ENCODE data around the gene CD276.
"Not testable (repeated sequence)": the region's sequence is repeated elsewhere in the genome, so short reads cannot be mapped to it uniquely, and the experiment has no call there.

Gene CD276

DNA sequence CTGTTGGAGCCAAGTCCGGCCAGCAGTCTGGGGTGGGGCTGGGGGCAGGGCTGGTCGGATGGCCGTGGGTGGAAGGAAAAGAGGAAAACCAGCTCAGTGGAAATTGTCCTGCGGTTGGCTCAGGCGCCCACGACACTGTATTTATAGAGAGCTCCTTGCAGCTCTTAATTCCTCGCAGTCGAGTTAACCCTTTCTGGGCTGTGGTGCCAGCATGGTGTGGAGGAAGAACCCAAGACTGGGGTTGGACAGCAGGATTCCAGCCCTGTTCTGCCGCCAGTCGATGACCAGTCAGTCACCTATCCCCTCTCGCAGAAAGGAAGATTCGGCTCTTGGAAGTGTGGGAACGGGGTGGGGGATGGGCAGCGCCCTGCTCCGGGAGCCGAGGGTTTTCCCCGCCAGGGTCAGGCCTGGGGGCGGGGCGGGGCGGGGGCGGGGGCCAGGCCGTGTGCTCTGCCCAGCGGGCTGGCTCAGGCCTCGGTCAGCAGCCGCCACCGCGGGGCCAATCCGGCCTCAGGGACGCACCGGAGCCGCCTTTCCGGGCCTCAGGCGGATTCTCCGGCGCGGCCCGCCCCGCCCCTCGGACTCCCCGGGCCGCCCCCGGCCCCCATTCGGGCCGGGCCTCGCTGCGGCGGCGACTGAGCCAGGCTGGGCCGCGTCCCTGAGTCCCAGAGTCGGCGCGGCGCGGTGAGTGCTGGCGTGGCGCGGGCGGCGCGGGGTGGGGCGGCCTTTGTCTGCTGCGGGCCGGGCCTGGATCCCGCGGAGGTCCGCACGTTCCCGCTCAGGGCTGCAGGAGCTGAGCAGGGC is at the start of gene CD276:
TSS of gene CD276 (plus strand) at position 607 of the 804 bp plus-strand sequence. CDS start 15,257 bp downstream, outside the sequence.
- DNase-seq: no peak

- no peak for DNase-seq
Observed at GRCh38 chr15:73637527-73637926, 46.7 kb upstream of the CD276 start.

DNA sequence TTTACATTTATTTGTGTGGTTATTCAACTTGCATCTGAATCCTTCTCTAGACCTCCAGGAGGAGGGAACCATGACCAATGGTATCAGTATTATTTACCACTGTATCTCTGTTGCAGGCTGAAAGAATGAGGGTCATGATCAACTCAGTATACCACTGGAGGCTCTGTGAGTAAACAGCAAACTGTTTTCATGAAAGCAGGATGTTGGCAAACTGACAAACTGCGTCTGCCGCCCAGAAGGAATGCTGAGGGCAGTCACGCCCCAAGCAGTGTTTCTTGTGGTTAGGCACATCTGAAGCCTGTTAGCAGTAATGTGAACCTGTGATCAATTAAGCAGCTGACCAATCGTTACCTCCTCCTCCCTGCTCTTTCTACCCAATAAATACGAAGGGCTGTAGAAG is 44.7 kb upstream of the CD276 start:
- DNase-seq: not testable (repeated sequence)

DNA sequence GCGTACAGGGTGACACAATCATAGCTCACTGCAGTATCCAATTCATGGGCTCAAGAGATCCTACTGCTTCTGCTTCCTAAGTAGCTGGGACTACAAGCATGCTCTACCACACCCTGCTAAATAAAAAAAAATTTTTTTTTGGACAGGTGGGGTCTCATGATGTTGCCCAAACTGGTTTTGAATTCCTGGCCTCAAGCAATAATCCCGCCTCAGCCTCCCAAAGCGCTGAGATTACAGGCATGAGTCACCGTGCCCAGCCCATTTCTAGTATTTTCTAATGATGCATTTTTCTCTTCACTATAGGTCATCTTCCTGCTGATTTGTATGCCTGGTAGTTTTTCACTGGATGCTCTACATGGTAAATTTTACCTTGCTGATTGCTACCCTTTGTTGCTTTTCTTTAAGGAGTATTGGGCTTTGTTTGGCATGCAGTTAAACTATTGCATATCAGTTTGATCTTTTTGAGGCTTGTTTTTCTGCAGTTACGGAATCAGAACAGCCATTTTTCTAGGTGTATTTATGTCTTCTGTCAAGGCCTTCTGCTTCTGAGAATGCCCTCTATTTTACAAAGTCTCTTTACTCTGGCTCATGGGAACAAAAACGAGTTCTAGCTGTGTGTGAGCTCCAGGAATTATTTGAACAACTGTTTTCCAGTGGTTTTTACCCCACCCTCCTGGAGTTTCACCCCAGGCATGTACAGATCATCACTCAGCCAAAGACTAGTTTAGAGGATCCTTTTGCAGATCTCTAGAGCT is 36.7 kb upstream of the CD276 start:
- no peak for DNase-seq

DNA sequence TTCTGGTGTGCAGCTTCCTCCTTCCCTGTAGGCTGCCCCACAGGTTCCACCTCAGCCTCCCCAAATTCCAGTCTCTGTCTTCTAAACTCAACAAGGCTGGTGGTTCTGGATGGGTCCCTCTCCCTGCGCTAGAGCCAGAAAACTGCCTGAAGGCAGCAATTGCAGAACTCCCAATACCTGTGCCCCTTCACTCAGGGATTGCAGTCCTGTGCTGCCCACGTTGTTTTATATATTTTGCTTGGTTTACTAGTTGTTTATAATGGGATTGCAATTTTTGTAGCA is 36.2 kb upstream of the CD276 start:
- DNase-seq: no peak

GRCh38 chr15:73650416-73651126 is 33.6 kb upstream of the CD276 start:
- no peak for DNase-seq

DNA sequence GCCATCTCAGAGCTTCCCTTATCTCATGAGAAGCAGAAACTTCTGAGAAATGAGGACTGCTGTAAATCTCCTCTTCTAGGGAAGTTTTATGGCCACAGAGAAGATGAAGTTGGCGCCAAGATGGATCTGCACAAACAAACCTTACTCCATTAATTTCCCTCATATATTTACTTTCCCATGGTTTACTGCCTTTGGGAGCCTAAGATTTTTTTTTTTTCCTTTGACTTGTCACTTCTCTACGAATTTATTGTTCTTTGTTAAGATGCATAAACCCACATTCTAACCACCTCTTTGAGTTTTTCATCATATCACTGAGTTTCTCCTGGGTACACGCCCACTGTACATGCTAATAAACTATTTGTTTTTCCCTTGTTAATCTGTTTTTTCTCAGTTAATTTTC is 29.5 kb upstream of the CD276 start:
- no peak for DNase-seq

GRCh38 chr15:73655724-73656123 is 28.5 kb upstream of the CD276 start:
- DNase-seq: no peak

DNA sequence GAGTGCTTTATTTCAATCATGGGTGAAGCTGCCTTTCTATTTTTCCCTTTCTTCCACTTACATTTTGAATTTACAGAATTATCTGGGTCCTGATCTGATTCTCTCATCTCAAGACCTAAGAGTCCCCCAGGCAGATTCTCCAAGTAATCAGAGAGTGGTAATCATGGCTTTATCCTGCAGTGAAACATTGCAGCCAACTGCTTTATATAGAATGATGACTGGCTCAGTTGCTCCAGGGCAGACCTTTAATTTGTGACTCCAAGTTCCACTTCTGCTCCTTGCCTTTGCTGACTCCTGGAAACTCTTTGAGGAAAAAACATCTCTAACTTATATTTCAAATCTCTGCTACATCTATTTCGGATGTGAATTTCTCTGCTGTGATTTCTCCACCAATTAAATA is 25.5 kb upstream of the CD276 start:
- DNase-seq: no peak

GRCh38 chr15:73660455-73660854 is 23.7 kb upstream of the CD276 start:
- DNase-seq: no peak

DNA sequence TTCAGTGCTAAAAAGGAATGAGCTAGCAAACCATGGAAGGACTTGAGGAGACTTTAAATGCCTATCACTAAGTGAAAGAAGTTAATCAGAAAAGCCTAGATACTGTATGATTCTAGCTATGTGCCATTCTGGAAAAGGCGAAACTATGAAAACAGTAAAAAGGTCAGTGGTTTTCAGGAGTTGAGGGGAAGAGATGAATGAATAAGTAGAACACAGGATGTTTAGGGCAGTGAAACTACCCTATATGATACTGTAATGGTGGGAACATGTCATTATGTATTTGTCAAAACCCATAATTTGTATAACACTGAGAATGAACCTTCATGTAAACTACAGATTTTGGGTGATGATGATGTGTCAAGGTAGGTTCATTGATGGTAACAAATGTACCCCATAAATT is 9.6 kb upstream of the CD276 start:
- no peak for DNase-seq

GRCh38 chr15:73677146-73677607 is 7.0 kb upstream of the CD276 start:
- no peak for DNase-seq

GRCh38 chr15:73677733-73678132 is 6.5 kb upstream of the CD276 start:
- no peak for DNase-seq

GRCh38 chr15:73678498-73678897 is 5.7 kb upstream of the CD276 start:
- no peak for DNase-seq

DNA sequence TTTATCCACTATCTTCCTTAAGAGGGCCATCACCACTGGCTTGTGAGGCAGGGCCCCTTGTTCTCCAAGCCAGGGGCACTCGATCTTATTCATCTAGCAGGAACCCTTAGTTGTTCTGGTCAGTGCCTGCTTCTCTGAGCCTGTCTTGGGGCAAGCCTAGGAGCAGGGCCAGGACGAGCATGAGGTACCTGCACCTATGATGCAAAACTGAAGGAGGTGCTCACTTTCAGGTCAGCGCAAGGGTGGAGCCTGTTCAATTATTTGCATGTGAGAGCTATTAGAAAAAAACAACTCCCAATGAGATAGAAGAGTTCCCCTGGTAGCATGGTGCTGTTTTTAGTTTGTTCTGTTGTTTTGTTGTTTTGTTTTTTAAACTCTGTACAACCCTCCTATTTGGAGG is 5.0 kb upstream of the CD276 start:
- no peak for DNase-seq

DNA sequence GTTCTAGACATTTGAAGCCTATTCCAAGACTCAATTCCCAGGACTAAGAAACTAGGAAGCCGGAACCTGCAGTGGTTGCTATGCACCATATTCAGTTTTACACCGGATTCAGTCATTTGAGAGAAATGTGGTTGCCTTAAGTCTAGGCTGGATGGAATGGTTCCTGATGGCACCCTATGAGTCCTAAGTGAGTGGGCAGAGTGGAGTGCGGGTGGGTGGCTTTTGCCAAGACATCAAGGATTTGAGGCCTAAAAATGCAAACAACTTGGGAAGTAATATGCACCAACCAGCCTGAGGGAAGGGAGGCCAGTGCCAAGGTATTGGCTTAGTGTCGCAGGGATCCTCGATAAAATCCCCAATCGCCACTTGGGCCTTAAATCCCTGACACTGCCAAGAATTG is 4.2 kb upstream of the CD276 start:
- DNase-seq: no peak

DNA sequence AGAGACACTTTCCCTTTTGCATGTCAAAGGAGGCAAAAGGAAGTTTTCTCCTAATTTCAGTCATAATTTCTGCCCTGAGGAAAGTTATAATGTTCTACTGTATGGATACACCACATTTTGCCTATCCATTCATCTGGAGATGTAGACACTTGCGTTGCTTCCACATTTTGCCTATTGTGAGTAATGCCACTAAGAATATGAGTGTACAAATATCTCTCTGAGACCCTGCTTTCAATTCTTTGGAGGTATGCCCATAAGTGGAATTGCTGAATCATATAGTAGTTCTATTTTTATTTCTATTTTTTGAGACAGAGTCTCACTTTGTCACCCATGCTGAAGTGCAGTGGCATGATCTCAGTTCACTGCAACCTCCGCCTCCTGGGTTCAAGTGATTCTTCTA is 3.6 kb upstream of the CD276 start:
- no peak for DNase-seq

- no peak for DNase-seq
Observed at GRCh38 chr15:73681063-73681462, 3.1 kb upstream of the CD276 start.

GRCh38 chr15:73681856-73682599 is 2.2 kb upstream of the CD276 start:
- no peak for DNase-seq

- no peak for DNase-seq
Observed at GRCh38 chr15:73682600-73683090, 1.5 kb upstream of the CD276 start.

- no peak for DNase-seq
Observed at GRCh38 chr15:73683257-73683776, 866 bp upstream of the CD276 start.

DNA sequence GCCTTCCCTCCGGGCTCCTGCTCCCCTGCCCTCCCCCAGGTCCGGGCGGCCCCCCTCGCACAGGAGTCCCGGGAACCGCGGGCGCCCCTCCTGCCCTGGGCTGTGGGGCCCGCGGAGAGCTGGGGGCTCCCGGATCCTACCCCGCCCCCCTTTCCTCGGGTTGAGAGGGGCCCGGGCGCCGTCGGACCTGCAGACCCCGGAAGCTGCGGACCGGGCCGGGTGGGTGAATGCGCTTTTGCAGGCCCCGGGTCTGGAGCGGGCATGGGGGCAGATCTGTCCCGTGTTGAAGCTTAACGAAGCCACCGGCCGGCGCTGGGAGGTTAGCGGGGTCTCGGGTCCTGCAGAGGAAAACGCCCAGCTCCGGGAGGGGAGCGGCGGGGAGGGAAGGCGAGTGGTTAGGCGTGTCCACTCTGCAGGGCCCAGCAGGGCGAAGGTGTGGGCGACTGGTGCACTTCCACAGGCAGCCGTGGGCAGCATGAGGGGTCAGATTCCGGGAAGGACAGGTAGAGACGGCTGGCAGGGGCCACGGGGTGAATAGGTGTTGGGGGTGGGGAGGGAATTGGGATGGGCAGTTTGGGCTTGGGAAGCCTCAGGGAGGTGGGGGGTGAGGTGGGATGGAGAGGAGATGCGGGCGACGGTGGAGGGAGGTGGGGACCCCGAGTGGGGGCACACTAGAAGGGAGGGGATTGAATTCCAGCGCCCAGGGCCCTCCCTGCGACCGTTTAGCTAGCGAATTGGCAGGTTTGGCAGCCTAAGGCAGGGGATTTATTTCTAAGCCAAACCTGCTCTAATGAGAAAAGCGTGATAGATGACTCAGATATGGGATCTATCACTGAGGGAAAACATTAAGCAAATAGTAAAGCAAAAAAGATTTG is 635 bp downstream of the CD276 start:
- DNase-seq: no peak

Measured in NCI-H1048 (cell line).